SK-N-SH (cell line): ENCODE data around the gene IL18R1. TPM values are rescaled to one million over a fixed set of nuclear protein-coding genes. Genes with fewer than 3 reads are reported as not detected.

Experiments
- CTCF ChIA-PET: fragments of 300-600, 350-600 bp; formaldehyde crosslinking; extraction: SDS; loops from one replicate; lab custom pipeline; 2021; lab: Yijun Ruan, JAX
- POLR2A ChIA-PET: fragments of 350-600 bp; sonication (Branson Sonifier 250); formaldehyde crosslinking; extraction: SDS; loops from one replicate; lab custom pipeline; 2020; ENCODE audit warnings: antibody characterized with exemption, inconsistent platforms; lab: Yijun Ruan, JAX
- DNase-seq: peaks from one replicate; pipeline ENCODE4 v3.0.0; 2012
- H2AFZ ChIP-seq: fragments of 200-600 bp; sonication (generic); 2 replicates; pipeline ENCODE4 v1.8.1; 2016; ENCODE audit warnings: antibody characterized with exemption, mild to moderate bottlenecking, low read depth
- H3F3A ChIP-seq: fragments of 200-600 bp; sonication (generic); replicated peaks from 2 replicates; pipeline ENCODE3; 2016; ENCODE audit warnings: antibody characterized with exemption, mild to moderate bottlenecking; ENCODE audit not compliant: insufficient read depth
- H3K27ac ChIP-seq, 2 experiments: fragments of 200-500 bp in 1 of 2; fragments of 200-600 bp in 1 of 2; sonication (Bioruptor generic) in 1 of 2; sonication (generic), shearing (Covaris generic) in 1 of 2; 2 replicates each; pipeline versions ENCODE4 v1.5.1 to v1.6.1; 2014 to 2016; ENCODE audit warnings: low read depth in 2 of 2, inconsistent platforms in 1 of 2, low read length in 1 of 2, mild to moderate bottlenecking in 1 of 2, mixed read lengths in 1 of 2
- H3K27me3 ChIP-seq: fragments of 200-600 bp; sonication (generic), shearing (Covaris generic); 2 replicates; pipeline ENCODE4 v1.6.1; 2016; ENCODE audit warnings: mixed run types; ENCODE audit not compliant: insufficient read depth
- H3K36me3 ChIP-seq, 2 experiments: fragments of 200-500 bp in 1 of 2; fragments of 200-600 bp in 1 of 2; sonication (Bioruptor generic) in 1 of 2; sonication (generic) in 1 of 2; replicated peaks in 1 of 2; 2 replicates each; pipeline versions ENCODE3 to v1.5.1; 2014 to 2016; ENCODE audit warnings: low read length in 1 of 2, mild to moderate bottlenecking in 1 of 2; ENCODE audit not compliant: insufficient read depth in 2 of 2, control insufficient read depth in 1 of 2
- H3K4me1 ChIP-seq, 2 experiments: fragments of 200-500 bp in 1 of 2; fragments of 200-600 bp in 1 of 2; sonication (Bioruptor generic) in 1 of 2; sonication (generic), shearing (Covaris generic) in 1 of 2; 2 replicates each; pipeline versions ENCODE4 v1.5.1 to v1.6.1; 2014 to 2016; ENCODE audit warnings: low read depth in 1 of 2, low read length in 1 of 2, mixed run types in 1 of 2; ENCODE audit not compliant: insufficient read depth in 2 of 2, control insufficient read depth in 1 of 2
- H3K4me2 ChIP-seq: fragments of 200-600 bp; sonication (generic), shearing (Covaris generic); 2 replicates; pipeline ENCODE4 v1.6.1; 2017; ENCODE audit warnings: mixed run types
- H3K4me3 ChIP-seq, 2 experiments: fragments of 200-500 bp in 1 of 2; fragments of 200-600 bp in 1 of 2; sonication (Bioruptor generic) in 1 of 2; sonication (generic), shearing (Covaris generic) in 1 of 2; 2 replicates each; pipeline versions ENCODE4 v1.5.1 to v1.8.1; 2014 to 2016; ENCODE audit warnings: low read depth in 2 of 2, inconsistent platforms in 1 of 2, low read length in 1 of 2, mild to moderate bottlenecking in 1 of 2, mixed read lengths in 1 of 2, moderate library complexity in 1 of 2
- H3K79me2 ChIP-seq: fragments of 200-600 bp; sonication (generic); 2 replicates; pipeline ENCODE4 v1.8.1; 2017; ENCODE audit warnings: mild to moderate bottlenecking; ENCODE audit not compliant: insufficient read depth
- H3K9ac ChIP-seq: fragments of 200-600 bp; sonication (generic); 2 replicates; pipeline ENCODE4 v1.6.1; 2017; ENCODE audit warnings: mixed run types
- H3K9me2 ChIP-seq: fragments of 200-600 bp; sonication (generic); 2 replicates; pipeline ENCODE4 v1.6.1; 2017; ENCODE audit warnings: mixed run types
- H3K9me3 ChIP-seq: fragments of 200-600 bp; sonication (generic); 2 replicates; pipeline ENCODE4 v1.6.1; 2017; ENCODE audit warnings: mixed run types, mild to moderate bottlenecking, moderate library complexity
- H4K20me1 ChIP-seq: fragments of 200-600 bp; sonication (generic); 2 replicates; pipeline ENCODE4 v1.6.1; 2017; ENCODE audit warnings: mild to moderate bottlenecking, mixed run types; ENCODE audit not compliant: insufficient read depth
- EZH2phosphoT487 ChIP-seq: fragments of 200-600 bp; sonication (generic); IDR thresholded peaks from 2 replicates; pipeline ENCODE4 v1.6.1; 2017; ENCODE audit warnings: low read depth, mixed run types, mild to moderate bottlenecking, antibody characterized with exemption, moderate library complexity, borderline replicate concordance
- FOXJ3 ChIP-seq: sonication (generic); formaldehyde crosslinking; IDR thresholded peaks from 2 replicates; pipeline ENCODE4 v1.5.1; 2020; ENCODE audit warnings: mild to moderate bottlenecking, missing genetic modification reagents
- GABPA ChIP-seq: IDR thresholded peaks from 2 replicates; pipeline ENCODE4 v1.4.0; 2012; ENCODE audit warnings: low read depth, mild to moderate bottlenecking
- GATA2 ChIP-seq: sonication (generic); formaldehyde crosslinking; IDR thresholded peaks from 2 replicates; pipeline ENCODE4 v1.5.0; 2020; ENCODE audit warnings: mild to moderate bottlenecking, missing genetic modification reagents
- MAX ChIP-seq: IDR thresholded peaks from 2 replicates; pipeline ENCODE4 v1.4.0; 2012; ENCODE audit warnings: low read depth
- MXI1 ChIP-seq: IDR thresholded peaks from 2 replicates; pipeline ENCODE4 v1.6.1; 2012; ENCODE audit warnings: mild to moderate bottlenecking, low read depth, low read length, improper control_type of control experiment
- NRF1 ChIP-seq: IDR thresholded peaks from 2 replicates; pipeline ENCODE4 v1.6.1; 2012; ENCODE audit warnings: low read depth, mild to moderate bottlenecking, low read length
- PBX3 ChIP-seq: IDR thresholded peaks from 2 replicates; pipeline ENCODE4; 2012
- POLR2AphosphoS5 ChIP-seq: IDR thresholded peaks from 2 replicates; pipeline ENCODE4 v1.6.1; 2012; ENCODE audit warnings: low read depth, low read length
- SIN3A ChIP-seq: IDR thresholded peaks from 2 replicates; pipeline ENCODE4 v1.6.1; 2012; ENCODE audit warnings: low read depth, mild to moderate bottlenecking, low read length, moderate library complexity, borderline replicate concordance
- SMC3 ChIP-seq: IDR thresholded peaks from 2 replicates; pipeline ENCODE4 v1.6.1; 2012; ENCODE audit warnings: low read depth, low read length, improper control_type of control experiment
- TAF1 ChIP-seq: IDR thresholded peaks from 2 replicates; pipeline ENCODE4 v1.6.1; 2012; ENCODE audit warnings: low read depth, mild to moderate bottlenecking, low read length, moderate library complexity, borderline replicate concordance
- USF1 ChIP-seq: IDR thresholded peaks from 2 replicates; pipeline ENCODE4 v1.4.0; 2012; ENCODE audit warnings: low read depth, borderline replicate concordance
- WGBS: methylation state at CpG from one replicate; pipeline ENCODE4 v1.1.6; 2017; ENCODE audit warnings: low lambda C conversion rate; 5-methylcytosine and 5-hydroxymethylcytosine counted together
- polyA plus RNA-seq, 3 experiments: library from polyadenylated mRNA; depleted of rRNA; stranded (reverse); fragments of >200 nt; gene quantifications; 2 replicates each; pipeline ENCODE4 v1.2.3, GENCODE V29; 2012

The IL18R1 gene
- polyA plus RNA-seq, 1 of the 3 experiments (the other 2 are of a cell fraction), result not detected

GRCh38 chr2:102396012-102396411 is 40.4 kb downstream of the IL18R1 start:
- 4% methylated on average over 2 of the region's 2 CpGs for WGBS
- Histone ChIP-seq H3K9ac (no peak overlapping the region), H3K36me3 (no peaks in the 10 kb centered on the region), H3F3A (no peaks in the 10 kb centered on the region), H3K4me3 (no peak overlapping the region), H3K4me1 (no peaks in the 10 kb centered on the region), H4K20me1 (no peaks in the 10 kb centered on the region), H2AFZ (no peak overlapping the region), H3K4me2 (no peak overlapping the region), H3K9me3 (no peaks in the 10 kb centered on the region), H3K79me2 (no peaks in the 10 kb centered on the region), H3K9me2 (no peaks in the 10 kb centered on the region), H3K27me3 (peaks cover 21% of the 10 kb centered on the region; the same call in 1 of the 2 replicates), H3K27ac (no peak overlapping the region)
- POLR2A ChIA-PET, result no interaction called here
- no peak for TF ChIP-seq PBX3
- DNase-seq, result no peak
- CTCF ChIA-PET, result interaction anchor here (1.0 kb wide), 1 partner anchor 14 kb away, joined by 3 read pairs; no protein-coding TSS in a partner anchor

GRCh38 chr2:102397209-102397608 is 41.6 kb downstream of the IL18R1 start:
- no peaks in the 10 kb centered on the region for H3K79me2 ChIP-seq
- no peaks in the 10 kb centered on the region for H4K20me1 ChIP-seq
- no peak for TF ChIP-seq USF1
- TF ChIP-seq POLR2AphosphoS5, result no peak
- TF ChIP-seq EZH2phosphoT487, result no peak
- TF ChIP-seq FOXJ3, result no peak
- TF ChIP-seq GABPA, result no peak
- no peak for TF ChIP-seq TAF1
- no peak for TF ChIP-seq SMC3
- no peak for TF ChIP-seq GATA2 (CRISPR knock-in tag)
- TF ChIP-seq SIN3A, result no peak
- no peak for TF ChIP-seq MXI1
- TF ChIP-seq MAX, result no peak
- TF ChIP-seq PBX3, result no peak
- TF ChIP-seq NRF1, result no peak
- no peak for DNase-seq
- no peak overlapping the region for H3K27ac ChIP-seq
- no peak overlapping the region for H3K4me2 ChIP-seq
- peaks cover 21% of the 10 kb centered on the region; the same call in 1 of the 2 replicates for H3K27me3 ChIP-seq
- WGBS, result 4% methylated on average over 6 of the region's 6 CpGs
- no peaks in the 10 kb centered on the region for H3K36me3 ChIP-seq
- no peaks in the 10 kb centered on the region for H3F3A ChIP-seq
- no peaks in the 10 kb centered on the region for H3K9me2 ChIP-seq
- POLR2A ChIA-PET, result no interaction called here
- H2AFZ ChIP-seq, result no peak overlapping the region
- CTCF ChIA-PET, result no interaction called here
- H3K4me1 ChIP-seq, result no peaks in the 10 kb centered on the region
- H3K4me3 ChIP-seq, result no peak overlapping the region
- no peak overlapping the region for H3K9ac ChIP-seq
- no peaks in the 10 kb centered on the region for H3K9me3 ChIP-seq
